Left renal pelvis (tissue), 4 donors: ENCODE measurements around the gene LIN52. TPM values are rescaled to one million over a fixed set of nuclear protein-coding genes. Genes with fewer than 3 reads are reported as not detected.
A peak's percentile ranks its signal among the peaks of the same experiment; 100 is the strongest.
"Not testable (repeated sequence)": the region's sequence is repeated elsewhere in the genome, so short reads cannot be mapped to it uniquely, and the experiment has no call there.

ENCODE experiments used
- DNase-seq, 4 donors: peaks; one replicate each; pipeline ENCODE4 v3.0.0-alpha.2; 2013; ENCODE audit warnings: low read depth in 4 of 4, low spot score in 3 of 4
- polyA plus RNA-seq, 4 donors: library from polyadenylated mRNA; unstranded; fragments of 120-200 nt; gene quantifications; one replicate each; pipeline ENCODE4 v1.2.1, GENCODE V29; 2013; ENCODE audit not compliant: insufficient read length in 4 of 4

The LIN52 gene
- polyA plus RNA-seq, 4 donors: 15.7 to 20.5 (median 18.4) TPM

GRCh38 chr14:74089251-74090020 is 4.7 kb downstream of the LIN52 start:
- DNase-seq: no peak

DNA sequence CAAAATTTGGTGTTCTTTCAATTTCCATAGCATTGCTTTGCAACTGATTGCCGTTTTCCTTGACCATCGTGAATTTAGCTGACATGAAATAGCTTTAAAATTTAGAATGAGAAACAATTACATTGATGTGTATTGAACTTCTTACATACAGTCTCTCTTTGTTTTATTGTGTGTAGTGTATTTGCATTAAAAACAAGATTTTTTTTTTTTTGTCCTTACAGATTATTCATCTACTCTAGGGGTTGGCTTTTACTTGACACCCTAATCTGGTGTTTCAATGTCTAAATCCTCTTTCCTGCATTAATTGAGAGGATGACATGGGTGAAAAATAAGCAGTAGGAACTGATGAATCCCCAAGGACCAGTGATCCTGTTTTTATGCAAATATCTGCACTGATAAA is 20.6 kb downstream of the LIN52 start:
- no peak for DNase-seq

GRCh38 chr14:74109369-74109768 is 24.6 kb downstream of the LIN52 start:
- DNase-seq: no peak

DNA sequence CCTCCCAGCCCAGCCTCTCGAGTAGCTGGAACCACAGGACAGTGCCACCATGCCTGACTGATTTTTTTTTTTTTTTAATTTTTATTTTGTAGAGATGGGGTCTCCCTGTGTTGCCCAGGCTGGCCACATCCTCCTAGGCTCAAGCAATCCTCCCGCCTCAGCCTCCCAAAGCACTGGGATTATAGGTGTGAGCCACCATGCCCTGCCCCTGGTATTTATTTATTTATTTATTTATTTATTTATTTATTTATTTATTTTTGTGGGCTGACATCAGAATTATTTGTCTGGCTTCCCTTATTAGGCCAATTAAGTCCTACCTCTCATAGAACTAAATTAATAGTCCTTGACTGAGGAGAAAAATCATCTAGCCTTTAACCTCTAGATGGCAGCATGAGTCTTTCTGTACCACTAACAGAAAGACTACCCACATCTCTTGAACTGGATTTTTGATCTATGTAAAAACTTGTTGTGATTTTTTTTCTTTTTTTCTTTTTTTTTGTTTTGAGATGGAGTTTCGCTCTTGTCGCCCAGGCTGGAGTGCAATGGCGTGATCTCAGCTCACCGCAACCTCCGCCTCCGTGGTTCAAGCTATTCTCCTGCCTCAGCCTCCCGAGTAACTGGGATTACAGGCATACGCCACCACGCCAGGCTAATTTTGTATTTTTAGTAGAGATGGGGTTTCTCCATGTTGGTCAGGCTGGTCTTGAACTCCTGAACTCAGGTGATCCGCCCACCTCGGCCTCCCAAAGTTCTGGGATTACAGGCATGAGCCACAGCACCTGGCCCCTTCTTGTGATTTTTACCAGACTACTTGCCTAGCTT is 26.9 kb downstream of the LIN52 start:
- DNase-seq: peak in 3 of 4 donors; percentile 26 to 40 (median 26)

DNA sequence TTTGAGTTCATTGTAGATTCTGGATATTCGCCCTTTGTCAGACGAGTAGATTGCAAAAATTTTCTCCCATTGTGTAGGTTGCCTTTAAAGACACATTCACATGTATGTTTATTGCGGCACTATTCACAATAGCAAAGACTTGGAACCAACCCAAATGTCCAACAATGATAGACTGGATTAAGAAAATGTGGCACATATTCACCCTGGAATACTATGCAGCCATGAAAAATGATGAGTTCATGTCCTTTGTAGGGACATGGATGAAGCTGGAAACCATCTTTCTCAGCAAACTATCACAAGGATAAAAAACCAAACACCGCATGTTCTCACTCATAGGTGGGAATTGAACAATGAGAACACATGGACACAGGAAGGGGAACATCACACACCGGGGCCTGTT is 40.7 kb downstream of the LIN52 start:
- not testable (repeated sequence) for DNase-seq

- no peak for DNase-seq
These were observed 41.7 kb downstream of the LIN52 start for GRCh38 chr14:74126315-74127013.

DNA sequence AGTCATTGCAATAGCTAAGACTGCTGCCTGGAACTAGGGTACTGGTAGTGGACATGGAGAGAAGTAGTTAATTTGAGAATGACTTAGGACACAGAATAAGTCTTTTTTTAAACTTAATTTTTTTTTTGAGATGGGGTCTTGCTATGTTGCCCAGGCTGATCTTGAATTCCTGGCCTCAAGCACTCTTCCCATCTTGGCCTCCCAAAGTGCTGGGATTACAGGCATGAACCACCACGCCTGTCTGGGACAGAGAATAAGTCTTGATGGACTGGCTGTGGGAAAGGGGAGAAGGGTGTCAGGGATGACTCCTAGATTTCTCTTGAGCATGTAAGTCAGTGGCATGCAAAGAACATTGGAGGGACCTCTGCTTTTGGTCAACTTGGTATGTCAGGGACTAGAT is 42.9 kb downstream of the LIN52 start:
- DNase-seq: no peak

GRCh38 chr14:74133833-74134481 is 49.2 kb downstream of the LIN52 start:
- peak in 1 of 4 donors; percentile 35 for DNase-seq

DNA sequence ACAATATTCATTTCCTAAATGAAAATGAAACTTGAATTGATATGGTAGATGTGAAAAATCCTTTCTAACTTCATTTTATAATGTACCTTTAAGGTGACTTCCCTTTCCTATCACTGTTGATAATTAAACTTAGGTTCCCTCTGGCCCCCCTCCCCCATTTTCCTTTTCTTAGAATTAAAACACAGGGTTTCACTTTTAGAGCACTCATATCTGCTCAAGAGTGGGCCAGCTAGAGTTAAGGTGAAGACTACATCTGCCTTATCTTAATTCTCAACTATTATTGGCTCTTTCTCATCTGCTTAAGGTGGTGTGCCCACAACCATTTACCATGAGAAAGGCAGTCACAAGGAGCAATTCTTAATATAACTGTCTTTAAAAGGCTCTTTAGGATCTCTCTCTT is 49.7 kb downstream of the LIN52 start:
- no peak for DNase-seq

DNA sequence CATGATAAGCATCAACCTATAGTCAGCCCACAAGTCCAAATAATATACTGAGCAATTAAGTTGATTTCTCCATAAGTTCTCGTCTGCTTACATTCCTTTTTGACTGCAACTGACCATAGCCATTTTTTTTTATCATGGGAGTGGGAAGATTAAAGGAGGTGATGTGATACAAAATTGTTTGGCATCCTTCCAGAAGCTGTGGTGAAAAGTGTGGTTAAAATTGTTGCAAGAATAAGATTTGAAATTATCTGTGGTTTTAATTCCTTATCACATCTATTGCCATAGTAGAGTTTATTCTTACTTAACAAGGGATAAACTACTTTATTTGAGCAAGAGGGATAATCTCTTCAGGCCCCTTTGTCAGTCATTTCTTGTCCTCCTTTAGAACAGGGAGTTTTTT is 50.7 kb downstream of the LIN52 start:
- DNase-seq: no peak

DNA sequence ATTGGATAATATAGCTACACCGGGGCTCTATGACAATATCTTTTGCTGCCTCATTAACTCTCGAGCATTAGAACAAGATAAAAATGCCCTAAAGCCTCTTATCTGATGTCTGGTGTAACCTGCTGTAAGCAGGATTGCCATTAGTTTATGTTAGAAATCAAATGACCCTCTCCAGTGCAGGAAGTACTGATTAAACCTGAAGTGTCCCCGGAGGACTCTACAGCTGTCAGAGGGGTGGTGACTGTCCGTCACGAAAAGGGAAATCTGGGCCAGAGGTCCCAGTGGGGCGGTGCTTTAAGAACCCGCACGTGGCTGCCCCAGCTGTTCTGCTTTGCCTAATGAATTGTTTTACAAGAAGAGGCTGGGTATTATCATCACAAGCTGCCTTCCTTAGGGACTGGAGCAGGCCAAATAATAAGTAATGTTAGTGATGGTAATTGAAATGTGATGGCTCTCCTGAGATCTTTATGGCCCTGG is 55.7 kb downstream of the LIN52 start:
- DNase-seq: no peak

GRCh38 chr14:74141703-74142102 is 56.9 kb downstream of the LIN52 start:
- peak in 1 of 4 donors; percentile 29 for DNase-seq

DNA sequence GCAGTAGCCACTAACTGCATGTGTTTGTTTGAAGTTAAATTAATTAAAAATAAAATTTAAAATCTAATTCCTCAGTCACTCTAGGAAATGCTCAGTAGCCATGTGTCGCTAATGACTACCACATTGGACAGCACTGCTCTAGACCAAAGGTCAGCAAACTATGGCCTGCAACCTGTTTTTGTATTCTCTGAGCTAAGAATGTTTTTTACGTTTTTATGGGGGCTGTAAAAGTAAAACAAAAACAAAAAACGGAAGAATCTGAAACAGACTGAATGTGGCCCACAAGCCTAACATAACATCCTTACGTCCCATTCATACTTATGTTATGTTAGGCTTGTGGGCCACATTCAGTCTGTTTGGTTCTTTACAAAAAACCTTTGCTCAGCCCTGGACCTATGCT is 57.8 kb downstream of the LIN52 start:
- no peak for DNase-seq

DNA sequence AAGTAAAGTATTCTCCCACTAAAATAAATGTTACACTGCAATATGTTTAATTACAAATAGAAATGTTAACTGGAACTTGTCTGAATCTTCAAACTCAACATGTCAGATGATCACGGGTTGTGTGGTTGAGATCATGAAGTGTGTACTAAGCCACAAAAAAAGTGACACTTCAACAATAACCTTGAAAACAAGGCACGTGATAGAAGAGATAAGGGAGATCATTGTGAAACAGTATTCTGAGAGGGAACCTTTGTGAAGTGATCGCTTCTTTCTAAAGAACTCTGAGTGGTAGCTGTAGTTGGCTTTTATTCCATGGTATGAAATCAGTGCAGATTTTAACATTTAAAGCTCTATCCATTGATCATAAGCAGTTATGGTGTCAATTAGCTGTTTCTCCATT is 60.0 kb downstream of the LIN52 start:
- no peak for DNase-seq

- no peak for DNase-seq
These were observed 62.8 kb downstream of the LIN52 start for GRCh38 chr14:74147571-74147970.

DNA sequence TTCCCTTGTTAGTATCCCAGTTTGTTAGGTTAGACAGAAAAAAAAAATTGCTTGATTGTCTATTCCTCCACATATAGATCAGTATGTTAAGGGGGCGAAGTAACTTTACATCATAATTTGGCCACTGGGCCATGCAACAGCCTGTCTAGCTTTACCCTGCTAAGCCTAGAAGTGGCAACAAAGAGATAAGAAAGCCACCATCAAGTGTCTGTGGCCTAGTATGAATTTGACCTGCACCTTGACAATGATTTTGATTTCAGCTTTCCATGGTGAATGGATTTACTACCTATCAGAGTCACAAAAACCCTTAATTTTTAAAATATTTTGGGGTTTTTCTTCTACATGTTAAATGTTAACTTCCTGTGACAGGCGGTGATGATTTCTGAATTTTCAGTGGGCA is 63.9 kb downstream of the LIN52 start:
- DNase-seq: no peak

- no peak for DNase-seq
These were observed 70.5 kb downstream of the LIN52 start for GRCh38 chr14:74155287-74155686.

GRCh38 chr14:74155749-74156148 is 71.0 kb downstream of the LIN52 start:
- no peak for DNase-seq

- DNase-seq: no peak
These were observed 76.0 kb downstream of the LIN52 start for GRCh38 chr14:74160763-74161162.

- DNase-seq: no peak
These were observed 76.9 kb downstream of the LIN52 start for GRCh38 chr14:74161526-74162158.
